WERI-Rb-1 (cell line): Measurements from ENCODE around the gene MTTP.

Experiments
- DNase-seq: peaks from one replicate; pipeline ENCODE4 v3.0.0-alpha.2; 2020
- H3K27ac ChIP-seq: fragments of 250-450 bp; sonication (Bioruptor Pico); 2 replicates; pipeline ENCODE4 v1.5.1; 2020; ENCODE audit warnings: mild to moderate bottlenecking, moderate library complexity
- H3K27me3 ChIP-seq: fragments of 250-450 bp; sonication (Bioruptor Pico); 2 replicates; pipeline ENCODE4 v1.5.1; 2021; ENCODE audit warnings: mild to moderate bottlenecking, low read depth, moderate library complexity; ENCODE audit not compliant: insufficient read depth, severe bottlenecking
- H3K36me3 ChIP-seq: fragments of 250-450 bp; sonication (Bioruptor Pico); 2 replicates; pipeline ENCODE4 v1.5.1; 2020; ENCODE audit warnings: mild to moderate bottlenecking, moderate library complexity
- H3K4me3 ChIP-seq: 2 replicates; pipeline ENCODE4 v1.5.1; 2011; ENCODE audit warnings: low read depth, mild to moderate bottlenecking, control low read depth, low read length
- H3K9me3 ChIP-seq: fragments of 250-450 bp; sonication (Bioruptor Pico); 2 replicates; pipeline ENCODE4 v1.5.1; 2021; ENCODE audit warnings: mild to moderate bottlenecking, moderate library complexity; ENCODE audit not compliant: severe bottlenecking
- TF ChIP-seq, protein P1 (sequence below): IDR thresholded peaks from 2 replicates; pipeline ENCODE4 v1.5.1; 2011; ENCODE audit warnings: low read depth, mild to moderate bottlenecking, control low read depth, inconsistent platforms, low read length

Gene MTTP

DNA sequence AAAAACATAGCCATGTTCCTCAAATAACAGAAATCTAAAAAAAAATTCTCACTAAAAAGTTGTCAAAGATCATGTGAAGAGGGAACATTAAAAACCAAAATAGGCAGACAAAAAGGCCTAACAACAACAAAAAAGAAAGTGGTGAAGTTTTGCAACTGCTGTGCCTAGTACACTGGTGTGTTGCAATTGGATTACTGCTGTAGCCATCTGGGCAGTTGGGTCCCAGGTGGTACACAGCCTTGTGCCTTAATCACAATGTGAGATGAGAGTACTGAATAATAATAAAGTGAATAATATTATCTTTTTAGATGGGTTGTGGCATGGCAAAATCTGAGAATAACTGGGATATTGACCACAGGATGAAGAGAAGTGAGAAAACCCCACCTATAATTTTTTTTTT lies 71.0 kb downstream of the MTTP start:
- Histone ChIP-seq H3K36me3 (no peaks in the 10 kb centered on the region), H3K27ac (peak overlapping the region; percentile 85), H3K9me3 (no peaks in the 10 kb centered on the region), H3K27me3 (no peaks in the 10 kb centered on the region), H3K4me3 (no peak overlapping the region)
- DNase-seq = peak; percentile 66
- TF ChIP-seq, protein P1, sequence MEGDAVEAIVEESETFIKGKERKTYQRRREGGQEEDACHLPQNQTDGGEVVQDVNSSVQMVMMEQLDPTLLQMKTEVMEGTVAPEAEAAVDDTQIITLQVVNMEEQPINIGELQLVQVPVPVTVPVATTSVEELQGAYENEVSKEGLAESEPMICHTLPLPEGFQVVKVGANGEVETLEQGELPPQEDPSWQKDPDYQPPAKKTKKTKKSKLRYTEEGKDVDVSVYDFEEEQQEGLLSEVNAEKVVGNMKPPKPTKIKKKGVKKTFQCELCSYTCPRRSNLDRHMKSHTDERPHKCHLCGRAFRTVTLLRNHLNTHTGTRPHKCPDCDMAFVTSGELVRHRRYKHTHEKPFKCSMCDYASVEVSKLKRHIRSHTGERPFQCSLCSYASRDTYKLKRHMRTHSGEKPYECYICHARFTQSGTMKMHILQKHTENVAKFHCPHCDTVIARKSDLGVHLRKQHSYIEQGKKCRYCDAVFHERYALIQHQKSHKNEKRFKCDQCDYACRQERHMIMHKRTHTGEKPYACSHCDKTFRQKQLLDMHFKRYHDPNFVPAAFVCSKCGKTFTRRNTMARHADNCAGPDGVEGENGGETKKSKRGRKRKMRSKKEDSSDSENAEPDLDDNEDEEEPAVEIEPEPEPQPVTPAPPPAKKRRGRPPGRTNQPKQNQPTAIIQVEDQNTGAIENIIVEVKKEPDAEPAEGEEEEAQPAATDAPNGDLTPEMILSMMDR = no peak

DNA sequence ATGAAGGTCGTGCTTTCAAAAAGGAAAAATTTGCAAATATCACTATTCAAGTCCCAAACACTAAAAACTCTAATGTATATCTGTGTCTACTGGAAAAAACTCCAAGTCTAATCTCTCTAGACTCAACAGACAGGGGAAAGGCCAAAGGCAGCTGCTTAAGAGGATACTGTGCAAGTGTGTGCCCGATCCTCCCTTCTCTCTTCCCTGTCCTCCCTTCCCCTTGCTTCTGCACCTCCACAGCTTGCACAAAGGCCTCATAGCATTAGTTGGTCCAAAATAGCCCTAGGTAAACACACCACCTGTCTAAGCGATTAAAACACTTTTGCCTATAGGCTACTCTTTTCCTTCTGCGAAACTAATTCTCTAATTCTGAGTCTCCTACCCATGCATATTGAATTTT lies 72.4 kb downstream of the MTTP start:
- no peaks in the 10 kb centered on the region for H3K36me3 ChIP-seq
- no peak overlapping the region for H3K4me3 ChIP-seq
- H3K27ac ChIP-seq = peak overlapping the region; percentile 85
- H3K27me3 ChIP-seq = no peaks in the 10 kb centered on the region
- DNase-seq = peak; percentile 88
- TF ChIP-seq, protein P1 = no peak
- peaks cover 2% of the 10 kb centered on the region for H3K9me3 ChIP-seq

DNA sequence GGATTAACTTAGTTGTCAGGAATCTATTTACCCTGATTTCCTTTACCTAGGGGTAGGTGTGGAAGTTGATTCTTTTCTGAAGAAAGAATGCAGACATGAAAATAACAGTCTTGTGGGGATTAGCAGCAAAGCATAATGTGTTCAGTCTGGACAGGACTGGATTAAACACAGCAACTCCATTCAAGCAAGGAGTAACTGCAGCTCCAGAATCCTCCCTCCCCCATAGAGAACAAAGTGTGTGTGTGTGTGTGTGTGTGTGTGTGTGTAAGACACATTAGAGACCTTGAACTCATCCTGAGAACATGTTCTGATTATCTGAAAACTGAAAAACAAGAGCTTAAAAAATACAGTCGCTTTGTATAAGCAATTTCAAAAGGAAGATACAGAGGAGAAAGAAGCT lies 73.7 kb downstream of the MTTP start:
- Histone ChIP-seq H3K36me3 (no peaks in the 10 kb centered on the region), H3K9me3 (peaks cover 6% of the 10 kb centered on the region), H3K4me3 (no peak overlapping the region), H3K27me3 (no peaks in the 10 kb centered on the region), H3K27ac (peak overlapping the region; percentile 85)
- DNase-seq = peak; percentile 87
- TF ChIP-seq, protein P1 = no peak

DNA sequence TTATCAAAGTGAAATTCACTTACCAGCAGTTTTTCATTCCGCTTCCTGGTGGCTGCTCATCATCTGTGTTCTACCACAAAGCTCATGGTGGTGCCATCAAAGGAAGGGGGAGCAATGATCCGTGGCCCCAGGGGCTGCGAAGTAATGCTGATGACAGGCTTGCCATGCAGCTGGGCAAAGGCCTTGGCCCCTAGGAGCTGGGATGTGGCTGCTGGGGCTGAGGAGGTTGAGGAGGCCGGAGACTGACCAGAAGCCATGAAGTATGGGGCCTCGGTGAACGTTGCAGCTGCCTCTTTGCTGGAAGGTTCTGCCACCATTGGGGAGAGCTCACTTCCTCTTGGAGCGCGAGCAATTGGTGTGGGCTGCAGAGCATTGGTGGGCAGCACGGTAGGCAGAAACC lies 74.6 kb downstream of the MTTP start:
- Histone ChIP-seq H3K9me3 (peaks cover 6% of the 10 kb centered on the region), H3K36me3 (no peaks in the 10 kb centered on the region), H3K4me3 (no peak overlapping the region), H3K27ac (peak overlapping the region; percentile 85), H3K27me3 (no peaks in the 10 kb centered on the region)
- peak; percentile 14 for DNase-seq
- TF ChIP-seq, protein P1 = no peak

DNA sequence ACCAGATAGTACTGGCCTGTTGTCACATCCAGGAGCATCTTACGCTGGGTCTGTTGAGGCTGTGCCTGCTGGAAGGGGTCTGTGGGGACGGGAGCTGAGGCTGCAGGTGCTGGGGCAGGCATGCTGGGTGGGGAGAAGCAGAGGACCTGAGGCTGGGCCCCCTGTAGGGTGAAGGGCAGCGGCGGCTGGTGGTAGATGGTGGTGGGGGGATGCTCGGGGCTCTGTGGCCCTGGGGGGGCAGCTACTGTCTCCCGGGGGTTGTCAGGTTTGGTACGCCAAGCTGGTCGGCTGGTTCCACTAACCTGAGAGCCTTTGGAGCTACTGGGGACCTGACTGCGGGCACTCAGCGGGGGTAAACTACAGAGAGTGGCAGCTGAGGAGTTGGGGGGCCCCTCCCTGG lies 75.2 kb downstream of the MTTP start:
- H3K9me3 ChIP-seq = peaks cover 6% of the 10 kb centered on the region
- no peak for DNase-seq
- H3K27me3 ChIP-seq = no peaks in the 10 kb centered on the region
- no peak overlapping the region for H3K4me3 ChIP-seq
- H3K27ac ChIP-seq = no peak overlapping the region
- no peaks in the 10 kb centered on the region for H3K36me3 ChIP-seq
- TF ChIP-seq, protein P1 = no peak

DNA sequence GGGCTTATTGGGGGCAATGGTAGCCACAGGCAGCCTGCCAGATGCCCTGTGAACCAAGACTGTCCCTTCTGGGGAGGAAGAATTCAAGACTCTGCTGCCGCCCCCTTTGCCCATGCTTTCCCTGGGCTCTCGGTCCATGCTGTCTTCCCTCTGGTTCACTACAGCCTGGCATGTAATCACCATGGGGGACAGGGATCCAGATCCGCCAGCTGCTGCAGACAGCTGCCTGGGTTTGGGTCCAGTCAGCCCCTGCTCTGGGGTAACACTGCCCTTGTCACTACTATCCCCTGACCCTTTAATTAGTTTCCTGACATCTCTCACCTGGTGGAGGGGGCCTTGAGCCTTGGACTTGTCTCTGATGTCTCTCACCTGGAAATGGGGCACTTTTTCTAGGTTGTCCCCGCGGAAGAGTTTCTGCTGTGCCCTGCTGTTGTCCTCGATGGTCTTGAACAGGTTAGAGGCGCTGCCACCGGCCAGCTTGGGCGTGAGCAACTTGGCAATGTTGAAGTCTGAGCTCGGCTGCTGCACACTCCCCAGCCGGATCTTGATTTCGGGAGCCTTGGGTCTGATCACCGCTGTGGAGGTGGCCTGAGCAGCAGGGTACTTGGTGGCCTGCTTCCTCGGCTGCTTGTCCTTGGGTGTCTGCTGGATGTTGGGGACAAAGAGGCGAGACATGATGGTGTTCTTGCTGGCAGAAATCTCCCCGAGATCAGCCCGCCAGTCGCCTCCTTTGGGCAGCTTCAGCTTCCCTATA lies 76.6 kb downstream of the MTTP start:
- TF ChIP-seq, protein P1 = no peak
- H3K27me3 ChIP-seq = no peaks in the 10 kb centered on the region
- no peak overlapping the region for H3K4me3 ChIP-seq
- H3K27ac ChIP-seq = no peak overlapping the region
- peaks cover 6% of the 10 kb centered on the region for H3K9me3 ChIP-seq
- no peak for DNase-seq
- H3K36me3 ChIP-seq = no peaks in the 10 kb centered on the region
